Endodermal cell (in vitro differentiated cells): Measurements from ENCODE around the gene PPP1R16B. TPM values are rescaled to one million over a fixed set of nuclear protein-coding genes. Genes with fewer than 3 reads are reported as not detected.

Experiments
- DNase-seq: peaks from one replicate; pipeline ENCODE4 v3.0.0-alpha.2; 2017
- H3K27ac ChIP-seq: 2 replicates; pipeline ENCODE4 v1.5.1; 2013; ENCODE audit warnings: mild to moderate bottlenecking, low read depth, low read length, moderate library complexity
- H3K27me3 ChIP-seq: 2 replicates; pipeline ENCODE4 v1.6.1; 2013; ENCODE audit warnings: mild to moderate bottlenecking, low read length, moderate library complexity; ENCODE audit not compliant: insufficient read depth, control insufficient read depth, poor library complexity, severe bottlenecking
- H3K36me3 ChIP-seq: 2 replicates; pipeline ENCODE4 v1.7.0; 2013; ENCODE audit warnings: mild to moderate bottlenecking, low read length, moderate library complexity; ENCODE audit not compliant: control insufficient read depth, insufficient read depth
- H3K4me1 ChIP-seq: one replicate; pipeline ENCODE4 v1.7.0; 2013; ENCODE audit warnings: low read length; ENCODE audit not compliant: control insufficient read depth, insufficient read depth
- H3K4me3 ChIP-seq: 2 replicates; pipeline ENCODE4 v1.5.1; 2013; ENCODE audit warnings: mild to moderate bottlenecking, low read length, moderate library complexity
- H3K9ac ChIP-seq: 2 replicates; pipeline ENCODE4 v1.6.1; 2013; ENCODE audit warnings: mild to moderate bottlenecking, low read length, moderate library complexity; ENCODE audit not compliant: poor library complexity, severe bottlenecking; ENCODE audit errors: extremely low read depth
- H3K9me3 ChIP-seq: 2 replicates; pipeline ENCODE4 v1.6.1; 2013; ENCODE audit warnings: mild to moderate bottlenecking, low read length, moderate library complexity; ENCODE audit not compliant: control insufficient read depth
- H3K27ac Mint-ChIP-seq: 2 replicates; pipeline ENCODE4 v1.8.0; 2020; ENCODE audit warnings: mixed read lengths
- H3K27me3 Mint-ChIP-seq: 2 replicates; pipeline ENCODE4 v1.8.0; 2021; ENCODE audit warnings: mild to moderate bottlenecking, mixed read lengths; ENCODE audit not compliant: insufficient read depth
- H3K36me3 Mint-ChIP-seq: 2 replicates; pipeline ENCODE4 v1.8.0; 2020; ENCODE audit warnings: low read depth, mixed read lengths
- H3K4me1 Mint-ChIP-seq: 2 replicates; pipeline ENCODE4 v1.8.0; 2020; ENCODE audit warnings: mixed read lengths
- H3K4me3 Mint-ChIP-seq: 2 replicates; pipeline ENCODE4 v1.8.0; 2020; ENCODE audit warnings: mild to moderate bottlenecking, moderate library complexity, mixed read lengths
- H3K9me3 Mint-ChIP-seq: 2 replicates; pipeline ENCODE4 v1.8.0; 2020; ENCODE audit warnings: mild to moderate bottlenecking, mixed read lengths
- CTCF ChIP-seq: fragments of 200-600 bp; sonication (generic); conservative IDR thresholded peaks from 2 replicates; pipeline ENCODE4 v1.5.0; 2021; ENCODE audit warnings: antibody characterized with exemption, mild to moderate bottlenecking
- WGBS, 2 experiments: methylation state at CpG; one replicate each; pipeline versions ENCODE4 v1.1.5 to v1.1.7; 2013; ENCODE audit warnings: missing lambda C conversion rate in 2 of 2, mixed read lengths in 1 of 2; ENCODE audit not compliant: insufficient coverage in 1 of 2, insufficient read length in 1 of 2; 5-methylcytosine and 5-hydroxymethylcytosine counted together
- total RNA-seq, 2 donors: library from RNA; stranded (reverse); fragmentation: NEBNext Ultra II Directional in 1 of 2; extraction: Animal tissue kit (Norgen Biotek cat#: 25700) in 1 of 2; gene quantifications; 2 replicates in 1 of 2; 3 replicates in 1 of 2; pipeline ENCODE4 v1.2.1, GENCODE V29; 2021

The PPP1R16B gene
- total RNA-seq, 2 donors from 2014 or later: 6.7 to 15.3 TPM

DNA sequence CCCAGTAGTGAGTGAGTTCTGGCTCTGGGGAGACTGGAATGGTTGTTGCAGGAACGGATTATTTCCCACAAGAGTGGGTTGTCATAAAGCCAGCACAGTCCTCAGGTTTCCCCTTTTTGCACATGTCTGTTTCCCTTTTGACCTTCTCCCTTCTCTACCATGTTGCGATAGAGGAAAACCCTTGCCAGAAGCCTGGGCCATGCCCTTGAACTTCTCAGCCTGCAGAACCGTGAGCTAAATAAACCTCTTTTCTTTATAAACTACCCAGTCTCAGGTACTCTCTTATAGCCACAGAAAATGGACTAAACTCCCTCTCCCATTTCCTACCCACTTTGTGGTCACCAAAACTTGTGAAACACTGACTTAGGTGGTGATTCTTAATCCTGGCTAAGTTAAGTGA is 7.2 kb upstream of the PPP1R16B start:
- no peak overlapping the region for H3K4me3 Mint-ChIP-seq
- no peaks in the 10 kb centered on the region for H3K36me3 Mint-ChIP-seq
- WGBS, 2 experiments: 94 to 100% methylated on average over 3 of the region's 3 CpGs
- no peaks in the 10 kb centered on the region for H3K36me3 ChIP-seq
- H3K9me3 ChIP-seq: peaks cover 8% of the 10 kb centered on the region
- H3K4me3 ChIP-seq: no peak overlapping the region
- H3K4me1 ChIP-seq: no peaks in the 10 kb centered on the region
- H3K4me1 Mint-ChIP-seq: no peaks in the 10 kb centered on the region
- no peak for TF ChIP-seq CTCF
- no peak overlapping the region for H3K9ac ChIP-seq
- H3K27me3 Mint-ChIP-seq: no peaks in the 10 kb centered on the region
- no peaks in the 10 kb centered on the region for H3K27me3 ChIP-seq
- no peak overlapping the region for H3K27ac Mint-ChIP-seq
- peaks cover 9% of the 10 kb centered on the region for H3K9me3 Mint-ChIP-seq
- H3K27ac ChIP-seq: no peak overlapping the region
- no peak for DNase-seq

GRCh38 chr20:38799203-38799602 is 6.3 kb upstream of the PPP1R16B start:
- Histone ChIP-seq H3K36me3 (no peaks in the 10 kb centered on the region), H3K9ac (no peak overlapping the region), H3K9me3 (peaks cover 8% of the 10 kb centered on the region), H3K27me3 (no peaks in the 10 kb centered on the region), H3K27ac (no peak overlapping the region), H3K4me3 (no peak overlapping the region), H3K4me1 (peaks cover 5% of the 10 kb centered on the region)
- no peaks in the 10 kb centered on the region for H3K27me3 Mint-ChIP-seq
- H3K27ac Mint-ChIP-seq: no peak overlapping the region
- no peaks in the 10 kb centered on the region for H3K36me3 Mint-ChIP-seq
- no peak for TF ChIP-seq CTCF
- peaks cover 8% of the 10 kb centered on the region for H3K4me1 Mint-ChIP-seq
- 88 to 92% methylated on average over 4 of the region's 4 CpGs for WGBS, 2 experiments
- no peak for DNase-seq
- peaks cover 9% of the 10 kb centered on the region for H3K9me3 Mint-ChIP-seq
- no peak overlapping the region for H3K4me3 Mint-ChIP-seq

GRCh38 chr20:38800882-38801281 is 4.6 kb upstream of the PPP1R16B start:
- Mint-ChIP-seq H3K36me3 (no peaks in the 10 kb centered on the region), H3K27me3 (no peaks in the 10 kb centered on the region), H3K4me3 (no peak overlapping the region), H3K9me3 (peaks cover 9% of the 10 kb centered on the region), H3K4me1 (peaks cover 16% of the 10 kb centered on the region), H3K27ac (no peak overlapping the region)
- Histone ChIP-seq H3K9ac (no peak overlapping the region), H3K27me3 (no peaks in the 10 kb centered on the region), H3K36me3 (no peaks in the 10 kb centered on the region), H3K4me1 (peaks cover 15% of the 10 kb centered on the region), H3K4me3 (no peak overlapping the region), H3K27ac (no peak overlapping the region), H3K9me3 (peaks cover 8% of the 10 kb centered on the region)
- no peak for DNase-seq
- TF ChIP-seq CTCF: no peak
- 100% methylated on average over 3 of the region's 3 CpGs; no CpG with 5 or more reads in 1 of the 2 experiments for WGBS, 2 experiments
